Measurements from ENCODE around the gene CAPN1.
"Not testable (repeated sequence)": the region's sequence is repeated elsewhere in the genome, so short reads cannot be mapped to it uniquely, and the experiment has no call there.

DNA sequence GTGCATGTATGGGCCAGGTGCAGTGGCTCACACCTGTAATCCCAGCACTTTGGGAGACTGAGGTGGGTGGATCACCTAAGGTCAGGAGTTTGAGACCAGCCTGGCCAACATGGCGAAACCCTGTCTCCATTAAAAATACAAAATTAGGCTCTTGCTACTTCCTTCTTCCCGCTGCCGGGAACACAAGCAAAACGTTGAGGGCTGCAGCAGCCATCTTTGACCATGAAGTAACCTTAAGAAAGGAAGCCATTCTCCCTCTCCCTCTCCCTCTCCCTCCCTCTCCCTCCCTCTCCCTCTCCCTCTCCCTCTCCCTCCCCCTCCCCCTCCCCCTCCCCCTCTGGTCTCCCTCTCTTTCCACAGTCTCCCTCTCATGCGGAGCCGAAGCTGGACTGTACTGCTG lies 56.6 kb downstream of the CAPN1 start:
- TF ChIP-seq, protein P1, sequence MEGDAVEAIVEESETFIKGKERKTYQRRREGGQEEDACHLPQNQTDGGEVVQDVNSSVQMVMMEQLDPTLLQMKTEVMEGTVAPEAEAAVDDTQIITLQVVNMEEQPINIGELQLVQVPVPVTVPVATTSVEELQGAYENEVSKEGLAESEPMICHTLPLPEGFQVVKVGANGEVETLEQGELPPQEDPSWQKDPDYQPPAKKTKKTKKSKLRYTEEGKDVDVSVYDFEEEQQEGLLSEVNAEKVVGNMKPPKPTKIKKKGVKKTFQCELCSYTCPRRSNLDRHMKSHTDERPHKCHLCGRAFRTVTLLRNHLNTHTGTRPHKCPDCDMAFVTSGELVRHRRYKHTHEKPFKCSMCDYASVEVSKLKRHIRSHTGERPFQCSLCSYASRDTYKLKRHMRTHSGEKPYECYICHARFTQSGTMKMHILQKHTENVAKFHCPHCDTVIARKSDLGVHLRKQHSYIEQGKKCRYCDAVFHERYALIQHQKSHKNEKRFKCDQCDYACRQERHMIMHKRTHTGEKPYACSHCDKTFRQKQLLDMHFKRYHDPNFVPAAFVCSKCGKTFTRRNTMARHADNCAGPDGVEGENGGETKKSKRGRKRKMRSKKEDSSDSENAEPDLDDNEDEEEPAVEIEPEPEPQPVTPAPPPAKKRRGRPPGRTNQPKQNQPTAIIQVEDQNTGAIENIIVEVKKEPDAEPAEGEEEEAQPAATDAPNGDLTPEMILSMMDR (IDR thresholded peaks at IDR 0.05) = not testable (repeated sequence)
- not testable (repeated sequence) for TF ChIP-seq POLR2A (IDR thresholded peaks at IDR 0.05)

Data from suprapubic skin (tissue), 3 donors.